H7 (cell line): ENCODE data around the gene KCNK18. TPM values are rescaled to one million over a fixed set of nuclear protein-coding genes. Genes with fewer than 3 reads are reported as not detected.

ENCODE experiments used
- DNase-seq: peaks from one replicate; pipeline ENCODE4 v3.0.0; 2012
- H3K27me3 ChIP-seq: 2 replicates; pipeline ENCODE4 v1.6.0; 2011; ENCODE audit warnings: mild to moderate bottlenecking, low read length; ENCODE audit not compliant: control insufficient read depth, insufficient read depth
- H3K36me3 ChIP-seq: replicated peaks from 2 replicates; pipeline ENCODE4 v1.5.1; 2011; ENCODE audit warnings: low read length; ENCODE audit not compliant: control insufficient read depth, insufficient read depth
- H3K4me3 ChIP-seq: 2 replicates; pipeline ENCODE4 v1.5.1; 2011; ENCODE audit warnings: low read depth, mild to moderate bottlenecking, control low read depth, low read length, moderate library complexity; ENCODE audit not compliant: insufficient read depth
- total RNA-seq: library from RNA; depleted of rRNA; stranded (reverse); fragments of >200 nt; shearing (Covaris generic); gene quantifications from 2 replicates; pipeline ENCODE4 v1.2.3, GENCODE V29; 2014

KCNK18 gene
- total RNA-seq, 1 experiment from 2014 or later: not detected

- no peak overlapping the region for H3K4me3 ChIP-seq
- H3K27me3 ChIP-seq: peaks cover 21% of the 10 kb centered on the region
- no peaks in the 10 kb centered on the region for H3K36me3 ChIP-seq
- DNase-seq: no peak
Measured at GRCh38 chr10:117246997-117247671, 49.8 kb downstream of the KCNK18 start.

- Histone ChIP-seq H3K4me3 (no peak overlapping the region), H3K27me3 (peaks cover 6% of the 10 kb centered on the region), H3K36me3 (no peaks in the 10 kb centered on the region)
- DNase-seq: no peak
Measured at GRCh38 chr10:117248750-117249465, 51.6 kb downstream of the KCNK18 start.

GRCh38 chr10:117249493-117250093, 52.3 kb downstream of the KCNK18 start:
- no peak for DNase-seq

DNA sequence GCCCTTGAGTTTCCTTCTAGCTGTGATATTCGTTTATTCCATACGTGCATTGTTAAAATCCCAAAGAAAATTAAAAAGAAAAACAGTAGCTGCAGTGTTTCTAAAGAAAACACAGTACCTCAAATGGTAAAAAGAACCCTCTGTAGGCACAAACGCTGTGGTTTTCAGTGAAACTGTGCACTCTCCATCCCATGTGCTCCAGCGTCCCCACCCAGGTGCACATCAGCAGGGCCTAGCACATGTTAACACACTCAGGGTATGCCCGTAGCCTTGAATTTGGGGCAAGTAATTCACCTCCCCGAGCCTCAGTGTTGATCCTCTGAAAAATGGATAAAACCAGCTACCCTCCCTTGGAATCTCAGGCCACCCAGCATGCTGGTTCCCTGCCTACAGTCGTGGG, 53.1 kb downstream of the KCNK18 start:
- H3K4me3 ChIP-seq: no peak overlapping the region
- no peaks in the 10 kb centered on the region for H3K36me3 ChIP-seq
- no peaks in the 10 kb centered on the region for H3K27me3 ChIP-seq
- no peak for DNase-seq

More at GRCh38 chr10:117249493-117250093, 52.3 kb downstream of the KCNK18 start:
- Histone ChIP-seq H3K36me3 (no peaks in the 10 kb centered on the region), H3K4me3 (no peak overlapping the region), H3K27me3 (0 out of 2 replicates have a peak, but pooled peaks cover 3% of the 10 kb centered on the region)

- DNase-seq: no peak
- Histone ChIP-seq H3K36me3 (no peaks in the 10 kb centered on the region), H3K27me3 (no peaks in the 10 kb centered on the region)
Measured at GRCh38 chr10:117253908-117254307, 56.6 kb downstream of the KCNK18 start.

GRCh38 chr10:117254338-117254737, 57.0 kb downstream of the KCNK18 start:
- H3K36me3 ChIP-seq: no peaks in the 10 kb centered on the region
- no peaks in the 10 kb centered on the region for H3K27me3 ChIP-seq
- H3K4me3 ChIP-seq: no peak overlapping the region
- DNase-seq: no peak

More at GRCh38 chr10:117253908-117254307, 56.6 kb downstream of the KCNK18 start:
- no peak overlapping the region for H3K4me3 ChIP-seq

DNA sequence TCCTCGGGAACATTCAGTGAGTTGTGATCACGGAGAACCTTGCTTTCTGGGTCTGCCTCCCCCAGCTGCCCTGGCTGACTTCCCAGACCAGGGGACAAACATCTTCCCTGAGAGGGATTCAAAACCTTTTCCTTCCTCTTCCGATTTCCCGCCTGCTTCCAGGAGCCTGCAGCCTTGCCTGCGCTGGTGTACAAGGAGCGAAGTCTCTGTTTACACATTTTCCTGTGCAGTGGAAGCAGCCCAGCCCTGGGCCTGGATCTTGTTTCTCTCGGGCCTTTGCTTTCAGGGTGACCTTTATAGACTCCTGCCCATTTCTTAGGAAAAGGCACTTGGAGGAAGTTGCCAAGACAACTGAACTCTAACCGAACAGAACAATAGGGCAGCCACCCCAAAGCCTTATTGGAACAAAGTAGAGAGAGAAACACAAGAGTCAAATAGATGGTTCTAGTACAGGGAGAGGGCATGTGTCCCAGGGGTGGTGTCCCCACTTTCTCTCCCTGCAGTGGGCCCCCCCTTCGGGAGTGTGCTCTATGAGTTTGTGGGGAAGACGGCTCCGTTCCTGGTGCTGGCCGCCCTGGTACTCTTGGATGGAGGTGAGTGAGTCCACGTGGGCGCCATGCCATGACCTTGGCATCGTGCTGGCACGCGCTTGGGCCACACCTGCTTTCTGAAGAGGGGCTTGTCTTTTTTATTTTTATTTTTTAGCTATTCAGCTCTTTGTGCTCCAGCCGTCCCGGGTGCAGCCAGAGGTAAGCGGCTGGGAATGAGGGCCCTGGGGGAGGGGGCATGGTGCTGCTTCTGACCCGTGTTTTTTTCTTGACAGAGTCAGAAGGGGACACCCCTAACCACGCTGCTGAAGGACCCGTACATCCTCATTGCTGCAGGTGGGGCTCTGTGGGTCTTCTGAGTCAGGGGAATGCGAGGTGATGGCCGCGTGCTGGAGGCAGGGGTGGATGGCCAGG, 57.8 kb downstream of the KCNK18 start:
- DNase-seq: no peak
- H3K27me3 ChIP-seq: no peaks in the 10 kb centered on the region
- no peaks in the 10 kb centered on the region for H3K36me3 ChIP-seq
- H3K4me3 ChIP-seq: no peak overlapping the region

DNA sequence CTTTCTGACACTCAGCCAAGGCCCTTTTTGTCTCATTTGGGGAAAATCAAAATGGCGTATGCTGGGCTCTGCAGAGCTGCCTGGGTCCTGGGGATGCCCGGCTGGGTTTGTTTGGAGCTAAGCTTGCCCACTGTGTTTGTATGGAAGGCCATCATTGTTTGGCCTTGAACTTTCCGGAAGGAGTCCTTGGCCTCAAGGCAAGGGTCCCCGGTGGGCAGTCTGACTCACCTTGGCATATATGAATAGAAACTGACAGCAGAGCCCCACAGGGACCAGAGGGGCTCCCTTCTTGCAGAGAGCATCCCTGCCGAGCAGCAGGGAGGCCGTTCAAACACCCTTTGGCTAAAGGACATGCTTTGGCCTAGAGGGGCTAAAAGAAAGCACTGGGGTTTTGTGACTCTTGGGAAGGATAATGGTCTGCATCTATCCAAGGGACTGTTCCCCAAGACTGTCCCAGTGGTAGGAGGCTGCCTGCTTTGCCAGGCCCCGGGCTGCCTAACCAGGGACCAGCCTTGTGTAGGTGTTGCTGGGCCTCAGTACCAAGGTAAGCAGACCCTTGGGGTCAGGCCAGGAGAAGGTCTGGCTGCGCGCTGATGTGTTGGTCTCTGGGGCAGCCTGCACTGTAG, 58.7 kb downstream of the KCNK18 start:
- H3K4me3 ChIP-seq: no peak overlapping the region
- no peaks in the 10 kb centered on the region for H3K27me3 ChIP-seq
- H3K36me3 ChIP-seq: no peaks in the 10 kb centered on the region
- DNase-seq: no peak

DNA sequence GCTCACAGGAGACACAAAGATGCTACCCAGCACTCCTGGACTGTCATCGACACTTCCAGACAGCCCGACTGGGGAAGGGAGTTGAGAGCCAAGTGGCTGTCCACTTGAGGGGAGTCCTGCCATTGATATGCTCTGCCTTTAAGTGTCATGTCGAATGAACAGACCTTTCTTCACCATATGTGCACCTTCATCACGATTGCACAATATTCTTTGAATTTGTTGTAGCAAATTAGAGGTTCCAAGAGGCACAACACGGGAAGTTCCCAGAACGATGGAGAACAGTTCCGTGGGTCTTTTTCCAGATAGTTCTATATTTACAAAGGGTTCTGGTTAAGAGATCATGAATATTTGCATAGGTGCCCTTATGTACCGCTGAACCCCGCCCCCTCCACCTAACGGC, 59.6 kb downstream of the KCNK18 start:
- no peak for DNase-seq
- H3K36me3 ChIP-seq: no peaks in the 10 kb centered on the region
- no peak overlapping the region for H3K4me3 ChIP-seq
- H3K27me3 ChIP-seq: no peaks in the 10 kb centered on the region

- no peaks in the 10 kb centered on the region for H3K36me3 ChIP-seq
- no peak overlapping the region for H3K4me3 ChIP-seq
- H3K27me3 ChIP-seq: no peaks in the 10 kb centered on the region
- DNase-seq: no peak
Measured at GRCh38 chr10:117257721-117258120, 60.4 kb downstream of the KCNK18 start.

GRCh38 chr10:117259279-117259678, 62.0 kb downstream of the KCNK18 start:
- H3K27me3 ChIP-seq: no peaks in the 10 kb centered on the region
- DNase-seq: no peak
- H3K4me3 ChIP-seq: no peak overlapping the region
- H3K36me3 ChIP-seq: no peaks in the 10 kb centered on the region
